ENCODE results near the gene PBRM1. TPM values are rescaled to one million over a fixed set of nuclear protein-coding genes. Genes with fewer than 3 reads are reported as not detected.

The PBRM1 gene
- polyA plus RNA-seq, 3 donors, result 26.1 to 72.9 (median 38.0) TPM

- H3K4me2 ChIP-seq (replicated peaks; ENCODE audit: extremely low read depth, low read length, poor library complexity, severe bottlenecking), result no peak overlapping the region
- peaks cover 17% of the 10 kb centered on the region for H3K79me2 ChIP-seq (ENCODE audit: insufficient read depth, low read length)
- no peak for TF ChIP-seq CTCF (IDR thresholded peaks at IDR 0.05)
- H3K4me1 ChIP-seq (ENCODE audit: control insufficient read depth in 1 of 2, insufficient read depth in 2 of 2, low read length in 2 of 2), result peaks cover 35 to 40% of the 10 kb centered on the region in 2 donors
- no CpG with 5 or more reads among the region's 7 CpGs for WGBS (ENCODE audit: insufficient coverage)
- no peaks in the 10 kb centered on the region for H3K27me3 Mint-ChIP-seq (ENCODE audit: low read depth in 3 of 3)
- intact Hi-C loops (cut with micrococcal nuclease), result no loop called here
- no peak for DNase-seq
- H2AFZ ChIP-seq (ENCODE audit: insufficient read depth, low read depth, low read length, poor library complexity, severe bottlenecking), result no peak overlapping the region
- H3K9ac ChIP-seq (ENCODE audit: insufficient read depth, low read length, poor library complexity, severe bottlenecking), result no peak overlapping the region
- no peaks in the 10 kb centered on the region for H3K9me3 ChIP-seq (replicated peaks in 1 of 2; ENCODE audit: control insufficient read depth in 1 of 2, insufficient read depth in 1 of 2, low read length in 2 of 2)
- no peak overlapping the region for H3K4me3 Mint-ChIP-seq
- H3K27ac Mint-ChIP-seq, result peak overlapping the region; percentile 78 to 91 (median 88)
- H3K27me3 ChIP-seq (ENCODE audit: control insufficient read depth in 2 of 2, insufficient read depth in 2 of 2, low read length in 2 of 2), result no peaks in the 10 kb centered on the region
- H3K36me3 ChIP-seq (replicated peaks in 1 of 2; ENCODE audit: control insufficient read depth in 1 of 2, insufficient read depth in 2 of 2, low read length in 2 of 2), result peaks cover 0 to 14% of the 10 kb centered on the region in 2 donors
- no peaks in the 10 kb centered on the region for H4K20me1 ChIP-seq (ENCODE audit: insufficient read depth, low read length)
- peaks cover 45% of the 10 kb centered on the region for H3K4me1 Mint-ChIP-seq
- peaks cover 15 to 37% of the 10 kb centered on the region in 2 donors for H3K36me3 Mint-ChIP-seq
- H3K9me3 Mint-ChIP-seq, result peaks cover 0 to 2% (median 0%) of the 10 kb centered on the region in 7 donors
- H3K27ac ChIP-seq (ENCODE audit: low read depth in 1 of 2, low read length in 2 of 2), result peak overlapping the region; percentile 74
- no peak overlapping the region for H3K4me3 ChIP-seq (replicated peaks in 1 of 3; ENCODE audit: low read depth in 2 of 3, low read length in 3 of 3)
Observed at GRCh38 chr3:52722491-52722890, 36.8 kb upstream of the PBRM1 start.

GRCh38 chr3:52721730-52722008 lies 36.0 kb upstream of the PBRM1 start:
- Histone ChIP-seq H3K4me3 (replicated peaks in 1 of 3; ENCODE audit: low read depth in 2 of 3, low read length in 3 of 3) (peak overlapping the region in 1 of 3 experiments; percentile 65), H3K4me2 (replicated peaks; ENCODE audit: extremely low read depth, low read length, poor library complexity, severe bottlenecking) (peak overlapping the region; percentile 70), H3K36me3 (replicated peaks in 1 of 2; ENCODE audit: control insufficient read depth in 1 of 2, insufficient read depth in 2 of 2, low read length in 2 of 2) (peaks cover 0 to 10% of the 10 kb centered on the region in 2 donors), H4K20me1 (ENCODE audit: insufficient read depth, low read length) (no peaks in the 10 kb centered on the region), H3K9me3 (replicated peaks in 1 of 2; ENCODE audit: control insufficient read depth in 1 of 2, insufficient read depth in 1 of 2, low read length in 2 of 2) (no peaks in the 10 kb centered on the region), H2AFZ (ENCODE audit: insufficient read depth, low read depth, low read length, poor library complexity, severe bottlenecking) (no peak overlapping the region), H3K27me3 (ENCODE audit: control insufficient read depth in 2 of 2, insufficient read depth in 2 of 2, low read length in 2 of 2) (no peaks in the 10 kb centered on the region), H3K27ac (ENCODE audit: low read depth in 1 of 2, low read length in 2 of 2) (peak overlapping the region; percentile 74), H3K4me1 (ENCODE audit: control insufficient read depth in 1 of 2, insufficient read depth in 2 of 2, low read length in 2 of 2) (peaks cover 35 to 40% of the 10 kb centered on the region in 2 donors), H3K9ac (ENCODE audit: insufficient read depth, low read length, poor library complexity, severe bottlenecking) (no peak overlapping the region), H3K79me2 (ENCODE audit: insufficient read depth, low read length) (peaks cover 17% of the 10 kb centered on the region)
- Mint-ChIP-seq H3K36me3 (peaks cover 13 to 38% of the 10 kb centered on the region in 2 donors), H3K4me3 (peak overlapping the region in 1 of 2 donors; percentile 79), H3K9me3 (peaks cover 0 to 2% (median 0%) of the 10 kb centered on the region in 7 donors), H3K27me3 (ENCODE audit: low read depth in 3 of 3) (no peaks in the 10 kb centered on the region), H3K27ac (peak overlapping the region; percentile 78 to 91 (median 88)), H3K4me1 (peaks cover 45% of the 10 kb centered on the region)
- peak in 1 of 3 donors; percentile 66 for DNase-seq
- intact Hi-C loops (cut with micrococcal nuclease), result no loop called here
- WGBS (ENCODE audit: insufficient coverage), result 38% methylated on average over 1 of the region's 1 CpG
- no peak for TF ChIP-seq CTCF (IDR thresholded peaks at IDR 0.05)
